HEK293 (cell line): ENCODE results near the gene PLCD3.

Experiments used
- CTCF ChIA-PET: fragments of 350-600 bp; formaldehyde crosslinking; extraction: SDS; loops from one replicate; lab custom pipeline; 2021; ENCODE audit warnings: antibody characterized with exemption; lab: Yijun Ruan, JAX
- POLR2A ChIA-PET: fragments of 300-600 bp; formaldehyde crosslinking; extraction: SDS; loops from one replicate; lab custom pipeline; 2020; ENCODE audit warnings: antibody characterized with exemption, inconsistent platforms; lab: Yijun Ruan, JAX
- H3K27ac ChIP-seq: fragments of 200-500 bp; sonication (Bioruptor generic); 2 replicates; pipeline ENCODE4 v1.5.1; 2014; ENCODE audit warnings: low read depth, low read length, control low read depth, inconsistent platforms; ENCODE audit errors: extremely low read depth
- H3K36me3 ChIP-seq, 2 experiments: fragments of 200-500 bp in 1 of 2; sonication (Bioruptor generic) in 1 of 2; 1 replicate in 1 of 2; 2 replicates in 1 of 2; pipeline ENCODE4 v1.5.1; 2014 to 2017; ENCODE audit warnings: inconsistent platforms in 2 of 2, low read length in 2 of 2; ENCODE audit not compliant: control insufficient read depth in 2 of 2, insufficient read depth in 1 of 2
- H3K4me1 ChIP-seq: fragments of 200-500 bp; sonication (Bioruptor generic); 2 replicates; pipeline ENCODE4 v1.5.1; 2014; ENCODE audit warnings: mild to moderate bottlenecking, low read length, inconsistent platforms; ENCODE audit not compliant: control insufficient read depth, insufficient read depth
- H3K4me3 ChIP-seq: 2 replicates; pipeline ENCODE4 v1.5.1; 2011; ENCODE audit warnings: low read depth, mild to moderate bottlenecking, control low read depth, low read length, moderate library complexity
- H3K9me3 ChIP-seq: fragments of 200-500 bp; sonication (Bioruptor generic); 2 replicates; pipeline ENCODE4 v1.5.1; 2014; ENCODE audit warnings: low read depth, low read length, inconsistent platforms; ENCODE audit not compliant: control insufficient read depth, insufficient read depth
- AEBP2 ChIP-seq: fragments of 450-650 bp; formaldehyde crosslinking; IDR thresholded peaks from 2 replicates; pipeline ENCODE4 v1.5.1; 2016; ENCODE audit warnings: missing biosample characterization, missing genetic modification characterization, borderline replicate concordance
- CTCF ChIP-seq: fragments of 450-650 bp; formaldehyde crosslinking; IDR thresholded peaks from 2 replicates; pipeline ENCODE4 v1.5.1; 2016; ENCODE audit warnings: missing biosample characterization, missing genetic modification characterization
- KLF1 ChIP-seq: fragments of 450-650 bp; formaldehyde crosslinking; IDR thresholded peaks from 2 replicates; pipeline ENCODE4 v1.5.1; 2016; ENCODE audit warnings: missing biosample characterization, missing genetic modification characterization
- KLF7 ChIP-seq: fragments of 450-650 bp; formaldehyde crosslinking; IDR thresholded peaks from 2 replicates; pipeline ENCODE4 v1.5.1; 2016; ENCODE audit warnings: missing biosample characterization, missing genetic modification characterization, borderline replicate concordance
- TCF7L2 ChIP-seq: IDR thresholded peaks from 2 replicates; pipeline ENCODE4 v1.6.1; 2011; ENCODE audit warnings: low read depth, mild to moderate bottlenecking, inconsistent platforms, low read length, moderate library complexity, borderline replicate concordance
- ZBTB44 ChIP-seq: fragments of 450-650 bp; IDR thresholded peaks from 2 replicates; pipeline ENCODE4 v1.5.1; 2018; ENCODE audit warnings: missing biosample characterization, mild to moderate bottlenecking, missing genetic modification characterization
- ZBTB6 ChIP-seq: fragments of 450-650 bp; formaldehyde crosslinking; IDR thresholded peaks from 2 replicates; pipeline ENCODE4 v1.5.1; 2017; ENCODE audit warnings: missing biosample characterization, missing genetic modification characterization
- ZNF155 ChIP-seq: fragments of 450-650 bp; formaldehyde crosslinking; IDR thresholded peaks from 2 replicates; pipeline ENCODE4 v1.5.1; 2016; ENCODE audit warnings: missing biosample characterization, missing genetic modification characterization
- ZNF350 ChIP-seq: fragments of 450-650 bp; formaldehyde crosslinking; IDR thresholded peaks from 2 replicates; pipeline ENCODE4 v1.5.0; 2017; ENCODE audit warnings: missing biosample characterization, mild to moderate bottlenecking, missing genetic modification characterization
- ZNF37A ChIP-seq: fragments of 450-650 bp; IDR thresholded peaks from 2 replicates; pipeline ENCODE4 v1.5.1; 2018; ENCODE audit warnings: missing biosample characterization, missing genetic modification characterization
- ZNF518A ChIP-seq: fragments of 450-650 bp; formaldehyde crosslinking; conservative IDR thresholded peaks from 2 replicates; pipeline ENCODE4 v1.5.1; 2016; ENCODE audit warnings: low read depth, missing biosample characterization, missing genetic modification characterization
- ZNF530 ChIP-seq: fragments of 450-650 bp; formaldehyde crosslinking; IDR thresholded peaks from 2 replicates; pipeline ENCODE4 v1.5.1; 2016; ENCODE audit warnings: low read depth, missing biosample characterization, missing genetic modification characterization
- ZNF843 ChIP-seq: fragments of 450-650 bp; formaldehyde crosslinking; IDR thresholded peaks from 2 replicates; pipeline ENCODE4 v1.5.1; 2016; ENCODE audit warnings: missing biosample characterization, missing genetic modification characterization
- ZSCAN5A ChIP-seq: fragments of 450-650 bp; formaldehyde crosslinking; IDR thresholded peaks from 2 replicates; pipeline ENCODE4 v1.5.1; 2016; ENCODE audit warnings: missing biosample characterization, missing genetic modification characterization

The PLCD3 gene

GRCh38 chr17:45112559-45113423 is 19.5 kb downstream of the PLCD3 start (continued):
- TF ChIP-seq AEBP2 (tag by site-specific recombination): no peak

GRCh38 chr17:45111850-45112249 is 20.5 kb downstream of the PLCD3 start:
- TF ChIP-seq ZNF843 (no peak), ZBTB6 (tag by site-specific recombination) (0 out of 2 replicates have a peak, but pooled peaks have one; percentile 20), ZNF37A (no peak), KLF1 (tag by site-specific recombination) (no peak), ZNF518A (tag by site-specific recombination) (no peak), TCF7L2 (no peak), ZNF155 (no peak), ZNF350 (tag by site-specific recombination) (no peak)
- ChIA-PET CTCF (interaction anchor here (0.6 to 1.8 kb wide), 4 partner anchors 13 to 89 kb away, joined by 3 to 9 read pairs (median 6); partner anchors contain the start of gene ACBD4), POLR2A (interaction anchor here (0.6 to 1.5 kb wide), 5 partner anchors 16 to 487 kb away, joined by 3 to 4 read pairs (median 3); no protein-coding TSS in a partner anchor)
- Histone ChIP-seq H3K4me1 (no peaks in the 10 kb centered on the region), H3K36me3 (peaks cover 0 to 58% of the 10 kb centered on the region in 2 experiments; a peak in 1 of 3 replicates), H3K4me3 (no peak overlapping the region), H3K9me3 (no peaks in the 10 kb centered on the region), H3K27ac (no peak overlapping the region)

- Histone ChIP-seq H3K4me3 (no peak overlapping the region), H3K27ac (no peak overlapping the region), H3K36me3 (peaks cover 3 to 67% of the 10 kb centered on the region in 2 experiments; a peak in 2 of 3 replicates), H3K9me3 (no peaks in the 10 kb centered on the region), H3K4me1 (no peaks in the 10 kb centered on the region)
- POLR2A ChIA-PET: interaction anchor here (1.5 kb wide), 1 partner anchor 17 kb away, joined by 4 read pairs; no protein-coding TSS in a partner anchor
- CTCF ChIA-PET: interaction anchor here (1.8 kb wide), 1 partner anchor 25 kb away, joined by 9 read pairs; the partner anchor contains the start of gene ACBD4
- TF ChIP-seq ZSCAN5A (tag by site-specific recombination) (no peak), ZBTB44 (tag by site-specific recombination) (no peak), ZBTB6 (tag by site-specific recombination) (no peak), ZNF530 (no peak), CTCF (tag by site-specific recombination) (peak; percentile 10; the same call in 1 of the 2 replicates), KLF7 (no peak)
Observed at GRCh38 chr17:45110676-45111611, 21.4 kb downstream of the PLCD3 start.
